HG02678 (cell line): ENCODE results near the gene ESR2.
"Not testable (repeated sequence)": the region's sequence is repeated elsewhere in the genome, so short reads cannot be mapped to it uniquely, and the experiment has no call there.

Source experiments
- ATAC-seq: cut with Tn5 transposase; IDR thresholded peaks from one replicate; pipeline ENCODE4 v1.9.1; 2021; ENCODE audit warnings: mild to moderate bottlenecking, moderate library complexity; ENCODE audit not compliant: unreplicated experiment

ESR2 gene

DNA sequence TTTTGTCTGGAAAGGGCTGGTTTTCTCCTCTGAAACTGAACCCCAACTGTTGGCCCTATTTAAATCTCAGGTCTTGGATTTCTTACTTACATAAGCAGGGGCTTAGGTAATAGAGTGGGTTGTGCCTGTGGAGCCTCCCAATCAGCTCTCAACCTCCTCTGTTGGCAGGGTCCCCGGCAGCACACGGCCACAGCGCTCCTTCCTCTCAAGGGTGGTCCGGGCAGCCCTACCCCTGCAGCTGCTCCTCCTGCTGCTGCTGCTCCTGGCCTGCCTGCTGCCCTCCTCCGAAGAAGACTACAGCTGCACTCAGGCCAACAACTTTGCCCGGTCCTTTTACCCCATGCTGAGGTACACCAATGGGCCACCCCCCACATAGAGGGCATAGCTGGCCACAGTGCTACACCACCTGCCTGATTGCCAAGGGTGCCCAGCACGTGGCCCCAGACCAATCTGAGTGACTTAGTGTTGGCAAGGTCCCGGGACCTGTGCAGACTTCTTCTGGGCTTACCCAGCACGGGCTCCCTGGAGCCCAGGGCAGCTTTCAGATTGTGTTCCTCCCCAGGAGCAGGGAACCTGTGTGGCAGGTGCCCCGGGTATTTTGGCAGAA, 68.9 kb downstream of the ESR2 start:
- ATAC-seq = no peak

- ATAC-seq = no peak
Observed at GRCh38 chr14:64221391-64222003, 72.7 kb downstream of the ESR2 start.

DNA sequence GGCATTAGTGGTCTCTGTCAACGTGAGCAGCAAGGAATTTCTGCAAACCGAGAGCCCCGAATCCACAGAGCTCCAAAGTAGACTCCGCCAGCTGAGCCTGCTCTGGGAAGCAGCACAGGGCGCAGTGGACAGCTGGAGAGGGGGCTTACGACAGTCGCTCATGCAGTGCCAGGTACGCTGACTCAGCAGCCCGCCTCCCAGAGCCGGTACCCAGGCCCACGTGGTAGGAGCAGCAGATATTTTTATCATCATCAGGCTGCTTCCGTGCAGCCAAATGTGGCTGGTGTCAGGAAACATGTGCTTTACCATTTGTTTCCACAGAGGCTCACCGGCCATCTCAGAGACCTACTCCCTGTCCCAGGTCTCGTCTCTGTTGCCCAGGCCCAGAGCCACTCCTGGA, 73.7 kb downstream of the ESR2 start:
- ATAC-seq = no peak

DNA sequence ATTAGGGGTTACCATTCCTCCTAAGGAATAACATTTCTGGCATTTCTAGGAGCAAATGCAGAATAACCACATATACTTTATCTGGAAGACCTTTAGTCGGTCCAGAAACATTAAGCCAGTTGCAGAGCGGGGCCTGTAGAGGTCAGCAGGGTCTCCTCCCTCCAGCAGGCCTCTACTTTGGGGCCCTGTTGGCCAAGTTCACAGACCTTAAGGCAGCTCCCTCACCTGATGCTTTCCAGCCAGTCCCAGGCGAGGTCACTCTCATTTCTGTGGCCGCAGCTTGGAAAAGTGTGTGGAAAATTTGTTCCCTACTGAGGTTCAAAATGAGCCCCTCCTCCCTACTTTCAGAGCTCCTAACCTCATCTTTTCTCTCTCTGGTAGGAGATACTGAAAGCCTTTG, 74.1 kb downstream of the ESR2 start:
- no peak for ATAC-seq

GRCh38 chr14:64218344-64219240, 75.6 kb downstream of the ESR2 start:
- ATAC-seq = peak; percentile 52

GRCh38 chr14:64217834-64218233, 76.3 kb downstream of the ESR2 start:
- no peak for ATAC-seq

- ATAC-seq = no peak
Observed at GRCh38 chr14:64217308-64217707, 76.9 kb downstream of the ESR2 start.

DNA sequence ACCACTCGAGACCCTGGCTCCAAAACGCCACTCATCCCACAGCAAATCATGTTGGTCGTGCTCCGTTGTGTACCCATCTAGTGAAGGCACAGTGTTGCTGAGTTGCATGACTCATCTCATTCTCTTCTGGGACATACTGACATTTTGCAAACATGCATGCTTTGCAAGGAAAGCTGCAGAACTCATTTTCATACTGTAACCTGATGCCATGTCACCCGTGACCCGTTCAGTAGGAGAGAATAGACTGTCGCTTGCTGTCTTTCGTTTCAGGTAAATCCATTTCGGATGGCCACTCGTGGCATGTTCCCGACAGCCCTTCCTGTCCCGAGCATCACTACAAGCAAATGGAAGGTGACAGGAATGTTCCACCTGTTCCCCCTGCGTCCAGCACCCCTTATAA, 78.2 kb downstream of the ESR2 start:
- no peak for ATAC-seq

DNA sequence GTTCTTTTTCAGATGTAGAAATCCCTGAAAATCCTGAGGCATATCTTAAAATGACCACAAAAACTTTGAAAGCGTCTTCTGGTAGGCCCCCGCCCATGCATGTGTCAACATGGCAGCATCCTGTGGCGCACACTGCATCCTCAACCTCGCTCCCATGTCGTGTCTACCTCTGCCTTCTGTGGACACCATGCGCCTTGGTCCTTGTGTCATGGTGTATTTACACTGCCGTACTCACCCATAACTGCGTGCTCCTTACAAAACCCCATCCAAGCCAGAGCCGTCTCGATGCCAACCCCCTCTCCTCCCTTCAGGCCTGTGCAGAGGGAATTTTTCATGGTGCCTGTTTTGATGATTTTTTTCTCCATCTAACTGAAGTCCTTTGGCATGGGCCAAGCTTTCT, 78.9 kb downstream of the ESR2 start:
- no peak for ATAC-seq

DNA sequence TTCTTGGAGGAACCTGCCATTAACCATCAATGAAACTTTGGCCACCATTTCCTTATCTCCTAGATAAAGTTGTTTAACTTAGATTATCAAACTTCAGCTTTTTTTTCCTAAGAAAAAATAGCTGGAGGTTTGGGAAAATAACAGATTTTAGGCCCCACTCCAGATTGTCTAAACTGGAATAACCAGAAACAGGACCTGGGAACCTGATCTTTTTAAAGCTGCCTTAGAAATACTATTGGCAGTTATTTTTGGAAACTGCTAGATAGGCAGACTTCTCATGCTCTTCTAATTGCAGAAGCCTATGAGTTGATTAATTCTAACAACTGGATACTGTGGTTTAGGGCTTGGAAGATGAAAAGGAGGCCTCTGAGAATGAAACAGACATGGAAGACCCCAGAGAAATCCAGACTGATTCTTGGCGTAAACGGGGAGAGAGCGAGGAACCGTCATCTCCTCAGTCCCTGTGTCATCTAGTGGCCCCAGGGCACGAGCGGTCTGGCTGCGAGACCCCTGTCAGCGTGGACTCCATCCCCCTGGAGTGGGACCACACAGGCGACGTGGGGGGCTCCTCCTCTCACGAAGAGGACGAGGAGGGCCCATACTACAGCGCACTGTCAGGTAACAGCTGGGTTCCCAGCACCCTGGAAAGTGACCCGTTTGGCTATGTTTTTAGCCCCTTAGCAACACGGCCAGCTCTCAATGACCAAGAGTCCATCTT, 80.2 kb downstream of the ESR2 start:
- ATAC-seq = no peak

- ATAC-seq = no peak
Observed at GRCh38 chr14:64213086-64213485, 81.1 kb downstream of the ESR2 start.

DNA sequence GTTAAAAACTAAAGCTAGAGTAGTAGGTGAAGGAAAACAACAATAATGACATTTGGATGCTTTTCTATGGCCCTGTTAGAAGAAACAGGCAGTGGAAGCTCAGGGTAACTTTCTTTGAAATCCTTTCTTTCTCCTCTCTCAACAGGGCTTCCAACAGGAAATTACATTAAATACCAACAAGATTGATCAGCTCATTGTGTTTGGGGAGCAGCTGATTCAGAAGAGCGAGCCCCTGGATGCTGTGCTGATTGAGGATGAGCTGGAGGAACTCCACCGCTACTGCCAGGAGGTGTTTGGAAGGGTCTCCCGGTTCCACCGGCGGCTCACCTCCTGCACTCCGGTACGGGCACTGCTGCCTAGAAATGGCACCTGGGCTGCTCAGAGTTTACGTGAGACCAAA, 81.5 kb downstream of the ESR2 start:
- ATAC-seq = no peak

DNA sequence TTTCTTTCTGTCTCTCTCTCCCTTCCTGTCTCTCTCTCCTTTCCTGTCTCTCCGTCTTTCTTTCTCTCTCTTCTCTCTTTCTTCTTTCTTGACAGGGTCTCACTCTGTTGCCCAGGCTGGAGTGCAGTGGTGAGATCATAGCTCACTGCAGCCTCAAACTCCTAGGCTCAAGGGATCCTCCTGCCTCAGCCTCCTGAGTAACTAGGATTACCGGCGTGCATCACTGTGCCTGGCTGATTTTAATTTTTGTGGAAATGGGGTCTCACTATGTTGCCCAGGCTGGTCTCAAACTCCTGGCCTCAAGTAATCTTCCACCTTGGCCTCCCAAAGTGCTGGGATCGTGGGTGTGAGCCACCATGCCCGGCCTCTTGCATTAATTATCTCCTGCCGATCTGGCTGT, 83.3 kb downstream of the ESR2 start:
- not testable (repeated sequence) for ATAC-seq

GRCh38 chr14:64210216-64210615, 84.0 kb downstream of the ESR2 start:
- ATAC-seq = no peak

DNA sequence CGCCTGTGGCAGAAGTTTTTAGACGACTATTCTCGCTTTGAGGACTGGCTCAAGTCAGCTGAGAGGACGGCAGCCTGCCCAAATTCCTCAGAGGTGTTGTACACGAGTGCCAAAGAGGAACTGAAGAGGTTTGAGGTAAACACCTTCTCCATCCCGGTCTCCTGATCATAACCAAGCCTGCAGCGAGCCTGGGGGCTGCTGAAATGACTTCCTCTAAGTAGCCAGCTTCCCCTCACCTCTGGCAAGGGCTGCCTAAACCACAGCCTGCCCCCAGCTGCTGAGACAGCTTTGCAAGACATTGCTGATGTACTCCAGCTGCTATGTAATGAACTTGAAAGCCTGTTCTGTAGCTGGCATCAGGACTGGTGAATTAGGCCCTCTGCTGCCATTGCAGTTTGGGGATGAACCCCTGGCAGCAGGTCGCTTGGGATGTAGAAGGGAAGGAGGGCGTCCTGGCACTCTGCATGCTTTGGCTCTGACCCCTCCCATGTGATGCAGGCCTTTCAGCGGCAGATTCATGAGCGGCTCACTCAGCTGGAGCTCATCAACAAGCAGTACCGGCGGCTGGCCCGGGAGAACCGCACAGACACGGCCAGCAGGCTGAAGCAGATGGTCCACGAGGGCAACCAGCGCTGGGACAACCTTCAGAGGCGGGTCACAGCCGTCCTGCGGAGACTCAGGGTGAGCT, 84.6 kb downstream of the ESR2 start:
- ATAC-seq = peak; percentile 77

DNA sequence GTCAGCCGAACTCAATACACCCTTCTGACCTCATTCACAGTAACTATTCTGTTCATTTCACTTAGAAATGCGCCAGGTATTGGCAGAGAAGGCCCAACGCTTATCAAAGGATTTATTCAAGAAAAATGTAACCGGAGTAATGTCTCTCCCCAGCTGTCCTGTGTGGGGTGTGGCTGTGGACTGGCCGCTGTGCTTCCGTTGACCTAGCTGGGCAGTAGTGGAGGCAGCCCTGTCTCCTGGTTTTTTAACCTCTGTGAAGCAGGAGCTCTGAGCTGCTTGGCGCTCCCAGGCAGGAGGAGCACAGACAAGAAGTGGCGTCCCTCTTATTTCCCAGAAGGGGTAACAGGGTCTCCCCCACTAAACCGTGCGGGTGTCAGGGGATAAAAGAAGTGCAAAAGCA, 85.2 kb downstream of the ESR2 start:
- peak; percentile 14 for ATAC-seq

GRCh38 chr14:64208261-64208660, 85.9 kb downstream of the ESR2 start:
- no peak for ATAC-seq

DNA sequence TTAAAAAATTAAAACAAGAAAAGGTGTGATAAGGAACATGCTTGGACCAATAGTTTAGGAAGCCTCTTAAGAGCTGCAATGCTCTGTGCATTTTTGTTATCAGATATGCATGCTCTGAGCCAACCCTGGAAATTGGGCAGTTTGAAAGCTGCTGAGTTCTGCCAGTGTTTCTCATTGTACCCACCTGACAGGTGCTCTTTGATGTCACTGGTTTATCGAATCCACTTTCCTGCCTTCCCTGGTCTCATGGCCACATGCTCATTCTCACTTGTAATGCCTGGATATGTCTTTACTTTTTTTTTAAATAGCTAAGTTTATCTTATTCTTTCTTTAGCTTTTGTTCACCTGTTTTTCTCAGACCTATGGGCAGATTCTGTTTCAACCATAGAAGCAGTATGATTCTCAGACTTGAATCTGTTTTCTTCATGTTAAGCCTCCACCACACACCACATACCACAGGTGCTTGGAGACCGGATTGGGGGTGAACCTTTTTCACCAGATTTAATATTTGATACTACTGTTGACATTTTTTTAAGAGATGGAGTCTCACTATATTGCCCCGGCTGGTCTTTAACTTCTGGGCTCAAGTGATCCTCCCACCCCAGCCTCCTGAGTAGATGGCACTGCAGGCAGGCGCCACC, 90.7 kb downstream of the ESR2 start:
- no peak for ATAC-seq

GRCh38 chr14:64202716-64203115, 91.5 kb downstream of the ESR2 start:
- ATAC-seq = no peak

DNA sequence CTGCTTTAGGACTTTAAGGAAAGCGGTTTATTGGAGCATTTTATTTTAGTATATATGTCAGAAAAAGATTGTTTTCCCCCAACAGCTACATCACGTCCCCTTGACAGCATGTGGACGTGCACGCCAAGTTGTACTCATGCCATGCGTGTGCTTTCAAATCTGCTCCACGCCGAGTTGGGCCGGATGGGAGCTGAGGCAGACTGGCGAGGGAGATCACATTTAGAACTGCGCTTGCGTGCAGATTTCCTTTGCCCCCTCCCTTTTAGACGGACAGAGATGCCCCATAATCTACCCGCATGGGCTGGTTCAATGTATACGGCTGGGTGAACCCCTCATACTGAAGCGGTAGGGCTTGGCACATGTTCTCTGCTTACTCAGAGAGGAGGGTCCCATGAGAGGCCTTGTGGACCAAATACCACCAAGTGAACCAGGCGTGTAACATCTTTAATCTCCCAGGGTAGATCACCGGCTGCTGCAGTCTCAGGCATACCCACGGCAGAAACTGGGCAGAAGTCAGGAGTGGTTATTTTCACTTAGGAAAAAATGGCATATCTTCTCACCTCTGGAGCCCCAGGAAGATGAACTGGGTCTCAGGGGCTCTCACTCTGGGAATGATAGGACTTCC, 92.1 kb downstream of the ESR2 start:
- no peak for ATAC-seq
